ENCODE measurements around the gene PACRGL.

GRCh38 chr4:20761382-20761781, 61.1 kb downstream of the PACRGL start:
- TF ChIP-seq CTCF (IDR thresholded peaks at IDR 0.05): no peak
- no peak for TF ChIP-seq POLR2A (IDR thresholded peaks at IDR 0.05)
- no peak for TF ChIP-seq EP300 (IDR thresholded peaks at IDR 0.05)
- no peak for TF ChIP-seq POLR2AphosphoS5 (IDR thresholded peaks at IDR 0.05)

Data from suprapubic skin (tissue), 4 donors.